GM21390 (cell line): ENCODE data around the gene SPIN4.
"Not testable (repeated sequence)": the region's sequence is repeated elsewhere in the genome, so short reads cannot be mapped to it uniquely, and the experiment has no call there.

Experiments used
- ATAC-seq: cut with Tn5 transposase; IDR thresholded peaks from one replicate; pipeline ENCODE4 v1.9.1; 2021; ENCODE audit not compliant: unreplicated experiment

Gene SPIN4

DNA sequence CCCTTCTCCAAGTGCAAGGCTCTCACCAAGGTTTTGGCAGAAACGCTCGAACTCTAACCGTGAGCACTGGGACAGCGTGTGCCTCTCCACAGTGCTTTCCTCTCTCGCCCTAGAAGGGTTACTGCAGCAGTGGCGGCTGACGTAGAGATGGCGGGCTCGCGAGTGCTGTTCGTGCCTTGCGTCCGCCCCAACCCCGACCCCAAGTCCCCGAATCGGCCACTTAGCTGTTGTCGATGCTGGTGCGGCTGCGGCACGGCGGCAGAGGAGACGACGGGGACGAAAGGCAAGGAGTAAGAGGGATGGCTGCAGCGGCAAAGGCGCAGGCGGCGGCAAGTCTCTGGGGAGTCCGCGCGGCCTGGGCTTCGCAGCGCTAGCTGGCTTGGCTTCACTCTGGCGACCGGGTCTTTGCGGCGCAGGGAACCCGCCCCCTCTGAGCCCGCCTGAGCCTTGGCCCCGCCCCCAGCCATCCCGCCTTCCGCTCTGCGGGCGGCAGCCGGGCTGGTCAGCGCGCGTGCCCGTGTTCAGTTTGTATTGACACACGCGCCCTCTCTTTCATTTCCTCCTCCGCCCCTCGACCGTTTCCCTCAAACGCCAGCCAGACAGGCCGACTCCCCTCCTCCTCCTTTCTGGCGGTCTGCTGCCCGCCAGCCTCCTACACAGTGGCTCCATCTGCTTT lies at the start of gene SPIN4:
Gene SPIN4 (minus strand): TSS at position 392 of the 676 bp plus-strand sequence. CDS start 513 bp downstream, outside the sequence.
- ATAC-seq: peak; percentile 91

DNA sequence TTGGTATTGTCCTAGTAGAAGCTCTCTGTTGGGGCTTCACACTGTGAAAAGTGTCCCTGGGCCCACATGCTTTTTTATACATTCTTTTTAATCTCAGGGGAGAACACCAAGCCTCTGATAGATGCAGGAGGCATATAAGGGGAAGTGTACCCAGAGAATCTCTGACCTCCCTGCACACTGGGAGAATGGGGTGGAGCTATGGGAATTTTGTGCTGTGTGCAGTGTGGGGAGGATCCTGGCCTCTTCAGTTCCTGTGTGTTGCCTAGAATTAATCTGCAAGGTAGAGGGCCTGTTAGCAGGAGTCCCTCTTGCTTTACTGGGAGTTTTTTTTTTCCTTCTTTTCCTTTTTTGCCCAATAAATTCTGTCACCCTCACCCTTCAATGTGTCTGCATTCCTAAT lies 49.2 kb upstream of the SPIN4 start:
- no peak for ATAC-seq

DNA sequence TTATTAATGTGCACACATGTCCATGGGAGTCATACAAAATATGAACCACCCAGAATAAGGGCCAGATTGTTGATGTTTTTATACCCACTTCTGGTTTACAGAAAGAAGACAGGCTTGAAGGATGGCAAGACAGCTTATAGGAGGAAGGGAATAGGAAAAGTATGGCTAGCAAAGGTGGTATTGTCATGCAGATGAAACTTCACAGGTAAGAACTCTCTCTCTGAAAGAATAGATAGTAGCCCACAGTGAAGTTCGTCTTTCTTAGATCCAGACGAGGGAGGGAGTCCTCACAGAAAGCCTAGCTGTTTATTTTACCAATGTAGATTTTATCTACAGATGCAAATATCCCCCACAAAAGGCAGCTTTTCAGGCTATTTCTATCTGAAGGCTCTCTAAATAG lies 43.7 kb upstream of the SPIN4 start:
- ATAC-seq: no peak

DNA sequence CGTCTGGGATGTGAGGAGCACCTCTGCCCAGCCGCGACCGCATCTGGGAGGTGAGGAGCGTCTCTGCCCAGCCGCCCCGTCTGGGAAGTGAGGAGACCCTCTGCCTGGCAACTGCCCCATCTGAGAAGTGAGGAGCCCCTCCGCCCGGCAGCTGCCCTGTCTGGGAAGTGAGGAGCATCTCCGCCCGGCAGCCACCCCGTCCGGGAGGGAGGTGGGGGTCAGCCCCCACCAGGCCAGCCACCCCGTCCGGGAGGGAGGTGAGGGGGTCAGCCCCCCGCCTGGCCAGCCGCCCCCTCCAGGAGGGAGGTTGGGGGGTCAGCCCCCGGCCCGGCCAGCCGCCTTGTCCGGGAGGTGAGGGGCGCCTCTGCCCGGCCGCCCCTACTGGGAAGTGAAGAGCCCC lies 42.0 kb upstream of the SPIN4 start:
- not testable (repeated sequence) for ATAC-seq

DNA sequence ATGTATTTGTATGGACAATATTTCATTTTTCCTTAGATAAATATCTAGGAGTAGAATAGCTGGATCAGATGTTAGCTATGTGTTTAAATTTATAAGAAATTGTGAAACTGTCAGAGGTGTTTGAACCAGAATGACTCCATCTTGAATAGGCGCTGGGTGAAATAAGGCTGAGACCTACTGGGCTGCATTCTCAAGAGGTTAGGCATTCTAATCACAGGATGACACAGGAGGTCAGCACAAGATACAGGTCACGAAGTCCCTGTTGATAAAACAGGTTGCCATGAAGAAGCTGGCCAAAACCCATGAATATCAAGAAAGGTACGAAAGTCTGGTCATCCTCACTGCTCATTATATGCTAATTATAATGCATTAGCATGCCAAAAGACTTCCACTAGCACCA lies 36.3 kb upstream of the SPIN4 start:
- ATAC-seq: no peak

DNA sequence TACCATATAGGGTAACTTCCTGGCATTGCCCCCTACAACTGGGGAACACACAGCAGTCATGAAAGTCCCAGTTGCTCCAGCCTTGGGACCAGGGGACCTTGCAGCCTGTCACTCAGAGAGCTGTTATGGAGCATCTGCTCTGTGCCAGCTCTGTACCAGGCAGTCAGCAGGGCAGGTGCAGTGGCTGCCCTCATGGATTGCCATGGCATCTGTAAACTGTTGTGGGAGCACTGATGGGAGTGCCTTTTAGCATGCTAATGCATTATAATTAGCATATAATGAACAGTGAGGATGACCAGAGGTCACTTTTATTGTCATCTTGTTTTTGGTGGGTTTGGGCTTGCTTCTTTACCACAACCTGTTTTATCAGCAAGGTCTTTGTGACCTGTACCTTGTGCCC lies 33.1 kb upstream of the SPIN4 start:
- ATAC-seq: not testable (repeated sequence)

DNA sequence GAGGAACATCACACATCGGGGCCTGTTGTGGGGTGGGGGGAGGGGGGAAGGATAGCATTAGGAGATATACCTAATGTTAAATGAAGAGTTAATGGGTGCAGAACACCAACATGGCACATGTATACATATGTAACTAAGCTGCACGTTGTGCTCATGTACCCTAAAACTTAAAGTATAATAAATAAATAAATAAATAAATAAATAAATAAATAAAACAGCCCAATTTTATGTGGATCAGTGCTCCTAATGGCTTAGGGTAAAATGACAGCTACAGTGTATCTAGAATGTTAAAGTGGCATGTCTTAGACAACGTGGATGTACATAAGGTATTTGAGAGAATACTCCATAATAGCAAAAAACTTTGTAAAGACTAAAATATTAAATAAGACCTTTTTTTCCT lies 21.9 kb upstream of the SPIN4 start:
- not testable (repeated sequence) for ATAC-seq

DNA sequence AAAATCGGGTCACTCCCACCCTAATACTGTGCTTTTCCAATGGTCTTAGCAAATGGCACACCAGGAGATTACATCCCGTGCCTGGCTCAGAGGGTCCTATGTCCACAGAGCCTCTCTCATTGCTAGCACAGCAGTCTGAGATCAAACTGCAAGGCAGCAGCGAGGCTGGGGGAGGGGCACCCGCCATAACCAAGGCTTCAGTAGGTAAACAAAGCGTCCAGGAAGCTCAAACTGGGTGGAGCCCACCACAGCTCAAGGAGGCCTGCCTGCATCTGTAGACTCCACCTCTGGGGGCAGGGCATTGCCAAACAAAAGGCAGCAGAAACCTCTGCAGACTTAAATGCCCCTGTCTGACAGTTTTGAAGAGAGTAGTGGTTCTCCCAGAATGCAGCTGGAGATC lies 16.6 kb upstream of the SPIN4 start:
- ATAC-seq: not testable (repeated sequence)

DNA sequence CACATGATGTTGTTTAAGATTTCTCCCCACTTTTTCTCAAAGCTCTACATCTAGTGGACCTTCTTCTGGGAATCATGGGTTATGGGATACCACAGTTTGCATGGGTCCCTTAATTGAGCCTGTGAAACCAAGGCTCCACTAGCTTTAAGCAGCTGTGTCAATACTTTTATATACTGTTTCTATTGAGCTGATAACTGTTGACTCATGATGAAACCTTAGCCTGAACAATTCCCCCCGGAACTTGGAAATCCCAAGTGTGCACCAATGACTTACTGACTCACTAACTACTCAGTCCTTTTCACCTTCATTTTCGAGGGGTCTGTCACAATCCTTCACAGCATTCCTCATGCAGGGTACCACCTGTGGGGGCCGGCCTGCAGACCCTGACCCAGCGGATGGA lies 12.7 kb upstream of the SPIN4 start:
- no peak for ATAC-seq

DNA sequence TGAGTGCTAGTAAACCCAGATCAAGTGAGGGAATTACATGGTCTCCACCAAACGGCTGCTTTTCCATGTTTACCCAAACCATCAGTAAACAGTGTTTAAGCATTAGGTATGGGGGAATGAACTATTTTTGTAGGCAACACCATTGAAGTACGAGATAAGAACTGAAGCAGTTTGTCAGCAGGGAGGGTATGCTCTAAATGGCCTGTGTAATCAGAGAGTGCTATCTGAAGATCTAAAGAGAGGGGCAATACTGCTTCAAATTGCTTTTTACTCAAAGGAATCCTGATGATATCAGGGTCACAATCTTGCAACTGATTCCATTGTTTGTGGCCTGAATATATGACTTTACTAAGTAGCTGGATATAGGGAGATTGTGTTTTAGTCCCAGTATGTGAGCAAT lies 10.4 kb upstream of the SPIN4 start:
- no peak for ATAC-seq

DNA sequence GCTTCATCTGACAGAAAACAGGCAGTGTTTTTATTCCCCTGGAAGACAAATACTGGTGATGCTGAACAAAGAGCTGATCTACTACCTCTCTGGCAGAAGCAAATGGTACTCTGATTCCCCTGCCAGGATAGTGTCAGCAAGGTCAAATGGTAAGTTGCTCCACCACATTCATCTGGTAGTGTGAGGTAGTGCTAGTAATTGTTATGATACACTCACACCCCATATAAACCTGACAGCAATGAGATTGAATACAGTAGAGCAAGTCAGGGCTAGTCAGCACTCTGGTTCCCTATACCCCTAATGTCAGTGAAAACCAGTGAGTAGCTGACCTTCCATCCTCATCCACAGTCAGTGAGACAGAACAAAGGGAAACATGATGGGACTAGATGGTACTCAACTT lies 3.4 kb upstream of the SPIN4 start:
- ATAC-seq: no peak

DNA sequence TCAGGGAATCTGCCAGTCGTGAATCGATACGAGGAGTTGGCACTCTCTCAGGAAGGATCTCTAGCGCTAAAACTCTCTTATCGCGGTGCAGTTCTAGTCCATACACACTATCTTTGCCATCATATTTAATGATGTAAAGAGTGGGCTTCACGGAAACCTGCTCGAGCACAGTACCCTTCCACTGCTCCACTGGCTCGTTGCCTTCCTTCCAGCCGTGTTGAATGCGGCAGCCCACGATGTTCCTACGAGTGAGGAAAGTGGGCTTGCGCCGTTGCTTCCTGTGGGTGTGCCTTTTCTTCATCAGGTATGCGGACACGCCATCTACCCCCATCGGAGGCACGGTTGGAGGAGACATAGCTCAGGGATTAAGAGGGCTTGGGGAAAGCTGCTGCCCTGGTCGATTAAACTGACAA lies 661 bp downstream of the SPIN4 start:
- peak; percentile 38 for ATAC-seq

DNA sequence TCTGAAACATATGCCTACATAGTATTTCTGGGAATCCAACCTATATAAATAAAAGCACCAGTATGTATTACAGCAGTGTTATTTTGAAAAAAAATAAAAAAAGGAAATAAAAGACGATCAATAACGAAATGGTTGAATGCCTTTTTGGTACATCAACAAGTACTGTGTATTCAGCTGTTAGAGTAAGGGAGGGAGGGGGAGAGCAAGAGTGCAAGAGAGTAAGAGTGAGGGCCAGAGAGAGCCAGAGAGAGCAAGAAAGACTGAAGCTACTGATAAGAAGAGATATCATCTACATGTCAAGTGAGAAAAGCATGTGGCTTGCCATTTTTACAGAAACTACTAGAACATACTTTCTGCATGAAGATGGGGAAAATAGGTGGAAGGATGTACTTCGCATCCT lies 1.8 kb downstream of the SPIN4 start:
- ATAC-seq: no peak

DNA sequence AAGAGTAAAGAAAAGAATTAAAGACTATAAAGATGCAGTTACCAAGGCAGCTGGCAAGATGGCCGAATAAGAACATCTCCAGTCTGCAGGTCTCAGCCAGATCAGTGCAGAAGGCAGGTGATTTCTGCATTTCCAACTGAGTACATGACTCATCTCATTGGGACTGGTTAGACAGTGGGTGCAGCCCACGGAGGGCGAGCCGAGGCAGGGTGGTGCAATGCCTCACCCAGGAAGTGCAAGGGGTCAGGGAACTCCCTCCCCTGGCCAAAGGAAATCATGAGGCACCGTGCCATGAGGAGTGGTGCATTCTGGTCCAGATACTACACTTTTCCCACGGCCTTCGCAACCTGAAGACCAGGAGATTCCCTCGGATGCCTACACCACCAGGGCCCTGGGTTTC lies 20.5 kb downstream of the SPIN4 start:
- ATAC-seq: no peak

DNA sequence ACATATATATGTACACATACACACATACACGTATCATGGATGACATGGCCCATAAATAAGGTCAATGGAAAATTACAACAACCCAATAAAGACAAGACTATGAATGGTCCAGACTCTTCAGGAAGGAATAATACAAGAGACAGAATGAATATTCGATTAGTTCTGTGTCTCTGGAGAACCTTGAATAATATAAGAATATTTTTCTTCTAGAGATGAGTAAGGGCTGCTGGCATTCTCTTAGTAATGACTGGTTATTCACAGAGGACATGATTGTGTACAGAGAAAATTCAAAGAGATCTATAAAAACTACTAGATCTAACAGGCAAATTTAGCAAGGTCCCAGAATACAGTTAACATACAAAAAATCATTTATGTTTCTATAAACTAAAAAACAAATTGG lies 23.3 kb downstream of the SPIN4 start:
- no peak for ATAC-seq

DNA sequence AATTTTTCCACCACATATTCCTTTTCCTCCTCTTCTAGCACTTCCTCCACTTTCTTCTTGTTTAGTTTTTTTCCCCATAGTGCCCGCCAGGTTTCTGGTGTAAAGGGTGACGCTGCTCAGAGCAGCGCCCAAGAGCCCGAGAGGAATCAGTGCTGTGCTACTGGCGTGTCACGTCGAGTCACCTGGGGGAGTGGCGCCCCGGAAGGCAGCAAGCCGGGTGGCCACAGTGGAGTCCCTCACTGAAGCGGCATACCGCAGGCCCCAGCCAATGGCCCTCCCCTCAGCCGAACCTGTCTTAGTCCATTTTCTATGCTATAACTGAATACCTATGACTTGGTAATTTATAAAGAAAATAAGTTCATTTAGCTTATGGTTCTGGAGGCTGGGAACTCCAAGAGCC lies 51.5 kb downstream of the SPIN4 start:
- no peak for ATAC-seq
